Measurements from ENCODE around the gene GRK6.
"Not testable (repeated sequence)": the region's sequence is repeated elsewhere in the genome, so short reads cannot be mapped to it uniquely, and the experiment has no call there.

Gene GRK6

DNA sequence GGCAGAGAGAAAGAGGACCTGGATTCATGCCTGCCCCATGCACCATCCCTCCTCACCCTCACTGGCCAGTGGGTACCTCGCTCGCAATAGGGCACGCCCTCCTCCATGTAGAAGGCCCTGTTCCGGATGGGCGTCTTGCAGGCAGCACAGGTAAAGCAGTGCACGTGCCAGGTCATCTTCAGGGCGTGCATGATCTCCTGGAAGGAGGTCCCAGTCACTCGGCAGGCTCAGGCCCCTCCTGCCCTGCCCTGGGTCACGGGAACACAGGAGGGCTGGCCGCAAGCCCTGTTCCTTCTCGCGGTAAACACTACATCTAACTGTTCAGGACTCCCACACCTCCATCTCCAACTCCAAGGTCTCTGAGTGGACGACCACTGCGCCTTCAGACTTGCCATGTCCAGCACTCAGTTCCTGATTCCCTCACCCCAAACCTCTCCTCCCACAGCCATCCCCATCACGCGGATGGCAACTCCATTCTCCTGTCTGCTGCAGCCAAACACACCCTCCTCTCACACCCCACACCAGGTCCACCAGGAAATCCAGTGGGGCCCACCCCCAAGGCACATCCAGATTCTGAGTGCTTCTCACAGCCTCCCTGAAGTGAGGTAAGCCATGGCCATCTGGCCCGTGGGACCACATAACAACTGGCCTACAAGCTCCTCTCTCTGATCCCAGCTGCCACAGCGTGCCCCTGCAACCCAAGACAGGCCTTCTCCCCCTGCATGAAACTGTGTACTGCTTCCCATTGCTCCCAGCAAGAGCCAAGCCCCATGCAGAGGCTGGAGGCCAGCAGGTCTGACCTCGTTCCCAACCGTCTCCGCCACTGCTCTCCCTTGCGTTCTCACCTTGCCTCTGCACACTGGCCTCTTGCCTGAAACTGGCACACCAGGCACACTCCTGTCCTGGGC, 57.8 kb downstream of the GRK6 start:
- DNase-seq (ENCODE audit: low read depth in 1 of 2, low spot score in 1 of 2): no peak

DNA sequence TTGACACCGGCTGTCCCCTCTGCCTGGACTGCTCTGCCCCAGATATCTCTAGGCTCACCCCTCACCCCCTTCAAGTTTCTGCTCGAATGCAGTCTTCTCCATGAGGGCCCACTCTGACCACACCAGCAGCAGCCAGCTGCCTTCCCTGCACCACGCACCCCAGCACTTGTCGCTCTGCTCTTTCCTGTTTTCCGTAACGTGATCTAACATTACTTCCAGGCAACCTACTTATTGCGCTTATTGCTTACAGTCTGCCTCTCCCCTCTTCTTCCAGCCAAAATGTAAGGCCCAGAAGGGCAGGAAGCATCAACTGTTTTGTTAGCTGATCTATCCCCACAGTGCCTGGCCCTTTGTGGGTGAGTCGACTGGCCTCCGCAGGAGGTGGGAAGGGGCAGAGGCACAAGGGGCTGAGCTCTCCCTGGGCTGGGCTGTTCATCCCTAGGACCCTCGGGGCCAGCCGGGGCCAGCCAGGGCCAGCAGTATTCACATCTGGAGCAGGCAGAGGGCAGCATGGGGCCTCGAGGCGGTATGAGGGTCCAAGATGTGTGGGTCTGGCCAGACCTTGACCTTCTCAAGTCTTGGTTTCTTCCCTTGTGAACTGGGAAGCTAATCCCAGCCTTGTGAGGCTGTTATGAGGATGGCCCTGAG, 58.5 kb downstream of the GRK6 start:
- no peak for DNase-seq (ENCODE audit: low read depth in 1 of 2, low spot score in 1 of 2)

DNA sequence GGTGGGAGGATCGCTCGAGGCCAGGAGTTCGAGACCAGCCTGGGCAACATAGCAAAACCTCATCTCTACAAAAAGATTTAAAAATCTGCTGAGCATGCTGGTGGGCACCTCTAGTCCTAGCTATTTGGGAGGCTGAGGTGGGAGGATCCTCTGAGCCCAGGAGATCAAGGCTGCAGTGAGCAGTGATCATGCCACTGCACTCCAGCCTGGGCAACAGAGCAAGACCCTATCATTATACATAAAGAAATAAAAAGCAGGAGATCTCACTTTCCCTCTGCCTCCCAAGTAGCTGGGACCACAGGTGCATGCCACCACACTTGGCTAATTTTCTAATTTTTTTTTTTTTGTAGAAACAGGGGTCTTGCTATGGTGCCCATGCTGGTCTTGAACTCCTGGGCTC, 59.3 kb downstream of the GRK6 start:
- not testable (repeated sequence) for DNase-seq (ENCODE audit: low read depth in 1 of 2, low spot score in 1 of 2)

DNA sequence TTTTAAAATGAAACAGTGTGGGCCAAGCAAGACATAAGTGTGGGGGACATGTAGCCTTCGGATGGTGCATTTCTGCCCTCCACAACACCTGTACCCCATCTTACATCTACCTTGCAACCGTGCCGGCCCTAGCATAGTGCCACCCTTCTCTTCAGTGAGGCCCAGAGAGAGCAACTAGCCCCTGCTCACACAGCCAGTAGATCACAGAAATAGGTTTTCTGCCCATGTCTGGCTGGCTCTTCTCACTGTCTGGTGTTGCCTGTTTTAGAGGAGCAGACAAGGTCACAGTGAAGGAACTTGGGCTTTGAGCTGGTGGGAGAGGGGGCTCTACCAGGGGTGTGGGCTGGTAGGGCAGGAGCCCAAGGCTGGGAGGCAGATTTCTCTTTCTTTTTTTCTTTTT, 59.8 kb downstream of the GRK6 start:
- no peak for DNase-seq (ENCODE audit: low read depth in 1 of 2, low spot score in 1 of 2)

DNA sequence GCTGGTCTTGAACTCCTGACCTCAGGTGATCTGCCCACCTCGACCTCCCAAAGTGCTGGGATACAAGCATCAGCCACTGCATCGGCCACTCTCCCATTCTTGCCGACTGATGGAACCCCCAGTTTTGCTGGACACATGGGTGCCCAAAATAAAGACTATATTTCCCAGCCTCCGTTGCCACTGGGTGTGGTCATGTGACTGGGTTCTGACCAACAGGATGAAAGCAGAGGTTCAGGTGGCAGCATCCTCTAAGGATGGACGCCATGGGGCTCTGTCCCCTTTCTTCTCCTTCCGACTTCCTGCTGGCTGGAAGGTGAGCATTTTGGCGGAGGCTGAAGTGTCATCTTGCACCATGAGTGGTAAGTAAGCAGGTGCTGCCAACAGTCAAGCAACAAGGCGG, 60.7 kb downstream of the GRK6 start:
- DNase-seq (ENCODE audit: low read depth in 1 of 2, low spot score in 1 of 2): no peak

DNA sequence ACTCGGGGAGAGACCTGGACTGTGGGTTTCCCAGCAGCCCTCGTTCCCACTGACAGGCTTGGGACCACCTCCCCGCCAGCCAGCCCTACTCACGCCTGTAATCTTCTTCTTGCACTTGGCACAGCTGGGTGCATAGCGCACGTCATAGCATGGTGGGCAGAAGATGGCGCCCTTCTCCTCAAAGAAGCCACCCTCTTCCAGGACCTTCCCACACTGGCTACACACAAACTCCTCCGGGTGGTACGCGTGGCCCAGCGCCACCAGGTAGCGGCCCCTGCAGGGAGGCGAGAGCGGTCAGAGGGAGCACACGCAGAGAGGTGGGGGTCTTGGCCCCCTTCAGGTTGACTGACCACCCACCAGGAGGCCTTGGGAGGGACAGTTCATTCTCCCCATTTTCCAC, 61.5 kb downstream of the GRK6 start:
- no peak for DNase-seq (ENCODE audit: low read depth in 1 of 2, low spot score in 1 of 2)

DNA sequence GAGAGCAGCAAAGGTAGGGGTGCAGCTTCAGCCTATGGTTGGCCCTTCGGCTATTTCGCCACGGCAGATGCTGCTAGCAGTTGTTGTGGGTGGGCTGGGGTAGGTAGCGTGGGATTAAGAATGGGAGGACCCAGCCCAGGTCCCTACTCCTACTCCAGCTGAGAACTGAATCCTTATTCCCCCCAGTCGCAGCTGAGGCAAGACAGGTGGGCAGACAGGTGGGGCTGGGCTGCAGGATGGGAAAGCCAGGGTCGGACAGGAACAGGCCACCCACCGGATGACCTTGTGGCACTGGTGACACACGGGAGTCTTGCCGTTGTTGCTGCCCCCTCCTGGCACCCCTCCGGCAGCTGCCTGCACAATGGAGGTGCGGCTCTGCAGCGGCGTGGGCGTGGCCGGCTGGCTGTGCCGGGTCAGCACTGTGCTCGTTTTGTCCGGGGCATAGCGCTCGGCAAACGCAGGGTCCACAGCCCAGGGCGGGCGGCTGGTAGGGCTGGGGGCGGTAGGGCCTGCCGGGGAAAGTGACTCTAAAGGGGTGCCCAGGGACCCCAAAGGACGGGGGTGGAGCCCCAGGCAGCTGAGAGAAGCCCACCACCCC, 62.7 kb downstream of the GRK6 start:
- DNase-seq (ENCODE audit: low read depth in 1 of 2, low spot score in 1 of 2): no peak

DNA sequence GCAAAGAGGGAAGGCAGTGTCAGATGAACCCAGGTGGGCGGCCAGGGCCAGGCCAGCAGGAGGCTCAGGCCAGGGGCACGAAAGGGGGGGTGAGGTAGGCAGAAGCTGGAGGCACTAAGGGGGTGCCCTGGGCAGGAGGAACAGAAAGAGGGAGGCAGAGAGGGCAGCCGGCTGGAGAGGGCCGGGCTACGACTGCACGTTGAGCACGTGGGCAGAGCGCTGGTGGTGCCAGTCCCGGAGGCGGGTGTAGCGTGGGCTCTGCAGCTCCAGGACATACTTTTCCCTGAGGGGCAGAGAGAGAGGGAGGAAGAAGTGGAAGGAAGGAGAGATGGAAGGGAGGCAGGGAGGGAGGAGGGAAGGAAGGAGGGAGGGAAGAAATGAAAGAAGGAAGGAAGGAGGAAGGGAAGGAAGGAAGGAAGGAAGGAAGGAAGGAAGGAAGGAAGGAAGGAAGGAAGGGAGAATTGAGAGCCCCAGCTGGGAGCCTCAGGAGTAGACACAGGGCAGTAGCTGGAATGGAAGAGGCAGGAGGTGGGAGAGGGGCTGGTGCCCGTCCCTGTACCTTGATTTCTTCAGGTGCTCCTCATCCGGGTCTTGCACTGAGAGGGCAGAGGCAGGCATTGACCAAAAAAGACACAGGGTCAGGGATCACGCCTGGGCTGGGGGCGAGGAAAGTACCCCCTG, 64.0 kb downstream of the GRK6 start:
- no peak for DNase-seq (ENCODE audit: low read depth in 1 of 2, low spot score in 1 of 2)

DNA sequence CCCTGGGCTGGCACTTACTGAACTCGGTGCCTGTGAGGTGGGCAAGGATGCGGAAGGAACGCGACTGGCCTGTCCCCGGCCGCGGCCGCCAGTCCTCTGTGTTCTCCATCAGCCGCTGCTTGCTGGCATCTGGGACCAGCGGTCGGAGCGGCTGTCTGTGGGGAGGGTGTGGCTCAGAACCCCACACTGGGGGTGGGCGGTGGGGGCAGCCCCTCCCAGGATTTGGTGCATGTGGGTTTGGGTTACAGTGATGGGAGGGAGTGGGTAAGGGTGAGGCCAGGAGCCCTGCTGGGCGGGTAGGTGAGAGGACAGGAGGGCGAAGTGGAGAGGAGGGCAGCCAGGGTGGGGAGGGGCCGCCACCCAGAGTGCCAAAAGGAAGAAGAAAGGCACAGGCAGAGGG, 64.5 kb downstream of the GRK6 start:
- DNase-seq (ENCODE audit: low read depth in 1 of 2, low spot score in 1 of 2): no peak

DNA sequence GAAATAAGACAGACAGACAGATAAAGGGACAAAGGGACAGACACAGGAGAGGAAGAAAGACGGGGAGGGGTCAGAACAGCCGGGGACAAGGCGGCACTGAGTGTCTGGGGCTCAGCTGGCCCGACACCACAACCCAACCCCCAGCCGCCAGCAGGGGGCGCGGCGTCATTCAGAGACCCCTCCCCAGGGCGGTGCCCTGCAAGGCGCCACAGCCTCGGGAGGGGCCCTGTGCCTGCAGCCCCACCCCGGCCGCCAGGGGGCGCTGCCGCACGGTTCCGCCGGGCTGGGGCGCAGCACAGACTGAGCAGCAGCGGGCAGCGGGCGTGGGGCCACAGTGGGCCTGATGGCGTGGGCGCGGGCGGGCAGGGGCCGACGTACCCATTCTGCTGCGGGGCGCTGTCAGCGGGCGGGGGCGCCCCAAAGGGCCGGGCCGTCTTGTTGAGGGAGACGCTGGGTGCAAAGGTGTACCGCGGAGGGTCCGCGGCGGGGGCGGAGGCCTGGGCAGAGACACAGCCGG, 65.0 kb downstream of the GRK6 start:
- DNase-seq (ENCODE audit: low read depth in 1 of 2, low spot score in 1 of 2): no peak

DNA sequence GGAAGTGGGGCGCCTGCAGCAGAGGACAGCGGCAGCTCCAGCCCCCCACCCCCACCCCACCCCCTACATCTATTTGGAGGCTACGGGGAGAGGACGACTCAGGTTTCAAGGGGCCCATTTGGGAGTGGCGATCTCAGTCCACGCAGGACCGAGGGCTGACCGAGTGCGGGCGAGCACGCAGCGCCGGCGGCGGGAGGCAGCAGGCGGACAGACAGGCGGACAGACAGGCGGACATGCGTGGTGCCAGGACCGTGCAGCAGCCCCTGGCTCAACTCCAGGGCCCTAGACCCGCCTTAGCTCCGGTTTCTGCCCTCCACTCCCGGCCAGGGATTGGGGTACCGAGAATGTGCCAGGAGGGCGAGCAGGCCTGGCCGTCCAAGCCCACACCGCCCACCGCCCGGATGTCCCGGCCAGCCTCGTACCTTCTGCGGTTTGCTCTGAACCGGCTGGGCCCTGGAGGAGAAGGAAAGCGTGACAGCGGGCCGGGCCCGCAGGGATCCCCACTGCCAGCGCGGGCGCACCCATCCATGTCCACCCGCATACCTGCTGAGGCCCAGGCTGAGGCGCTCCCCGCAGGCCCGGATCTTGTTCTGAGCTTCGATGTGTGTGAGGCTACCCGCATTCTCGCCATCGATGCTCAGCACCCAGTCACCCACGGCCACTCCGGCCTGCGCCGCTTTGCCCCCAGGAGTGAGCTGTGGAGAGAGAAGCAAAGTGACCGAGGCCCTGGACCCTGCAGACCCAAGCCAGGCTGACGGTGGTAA, 65.7 kb downstream of the GRK6 start:
- DNase-seq (ENCODE audit: low read depth in 1 of 2, low spot score in 1 of 2): no peak

All from activated T-helper 1 cell treated with anti-CD3 and anti-CD28 coated beads, Interleukin-2, amount 50 U/mL, for 16 hours (primary cell).